H9 (cell line): ENCODE data around the gene RMI2. TPM values are rescaled to one million over a fixed set of nuclear protein-coding genes. Genes with fewer than 3 reads are reported as not detected.

Source experiments
- DNase-seq: peaks from one replicate; pipeline ENCODE4 v3.0.0-alpha.2; 2017
- H2AFZ ChIP-seq: one replicate; pipeline ENCODE4 v1.6.1; 2013; ENCODE audit warnings: mild to moderate bottlenecking, low read length, control low read depth, moderate library complexity
- H2AK5ac ChIP-seq: 2 replicates; pipeline ENCODE4 v1.6.1; 2013; ENCODE audit warnings: low read length, control low read depth, mixed read lengths; ENCODE audit not compliant: insufficient read length
- H2BK120ac ChIP-seq: one replicate; pipeline ENCODE4 v1.6.1; 2013; ENCODE audit warnings: low read depth, mild to moderate bottlenecking, low read length, control low read depth, inconsistent platforms; ENCODE audit not compliant: poor library complexity, severe bottlenecking
- H2BK12ac ChIP-seq: 2 replicates; pipeline ENCODE4 v1.6.1; 2013; ENCODE audit warnings: low read length, control low read depth, mixed read lengths, low read depth; ENCODE audit not compliant: insufficient read length
- H2BK15ac ChIP-seq: 2 replicates; pipeline ENCODE4 v1.6.1; 2013; ENCODE audit warnings: low read depth, low read length, control low read depth
- H2BK20ac ChIP-seq: one replicate; pipeline ENCODE4 v1.6.1; 2013; ENCODE audit warnings: low read depth, mild to moderate bottlenecking, low read length, control low read depth, inconsistent platforms; ENCODE audit not compliant: poor library complexity, severe bottlenecking
- H2BK5ac ChIP-seq: 2 replicates; pipeline ENCODE4 v1.6.1; 2013; ENCODE audit warnings: low read length, control low read depth, mixed read lengths; ENCODE audit not compliant: insufficient read length
- H3K14ac ChIP-seq: 2 replicates; pipeline ENCODE4 v1.6.1; 2013; ENCODE audit warnings: low read length, control low read depth; ENCODE audit not compliant: insufficient read depth
- H3K18ac ChIP-seq: 2 replicates; pipeline ENCODE4 v1.6.1; 2013; ENCODE audit warnings: low read depth, mild to moderate bottlenecking, mixed read lengths, low read length, control low read depth; ENCODE audit not compliant: insufficient read length
- H3K23ac ChIP-seq: 2 replicates; pipeline ENCODE4 v1.6.1; 2013; ENCODE audit warnings: low read length, control low read depth, mixed read lengths, low read depth; ENCODE audit not compliant: insufficient read length
- H3K23me2 ChIP-seq: 2 replicates; pipeline ENCODE4 v1.6.1; 2013; ENCODE audit warnings: low read depth, mild to moderate bottlenecking, mixed read lengths, low read length, control low read depth; ENCODE audit not compliant: insufficient read length, poor library complexity, severe bottlenecking
- H3K27ac ChIP-seq: 2 replicates; pipeline ENCODE4 v1.5.1; 2013; ENCODE audit warnings: low read length, control low read depth, mixed read lengths, low read depth; ENCODE audit not compliant: insufficient read length
- H3K27me3 ChIP-seq: 2 replicates; pipeline ENCODE4 v1.6.1; 2013; ENCODE audit warnings: low read length, control low read depth, inconsistent platforms; ENCODE audit not compliant: insufficient read depth
- H3K4ac ChIP-seq: 2 replicates; pipeline ENCODE4 v1.6.1; 2013; ENCODE audit warnings: low read depth, mild to moderate bottlenecking, control low read depth, inconsistent platforms, low read length, moderate library complexity
- H3K4me1 ChIP-seq: 2 replicates; pipeline ENCODE4 v1.6.1; 2013; ENCODE audit warnings: low read length, control low read depth, inconsistent platforms; ENCODE audit not compliant: insufficient read depth
- H3K4me2 ChIP-seq: 2 replicates; pipeline ENCODE4 v1.6.1; 2013; ENCODE audit warnings: low read length, control low read depth, mixed read lengths; ENCODE audit not compliant: insufficient read length, insufficient read depth
- H3K56ac ChIP-seq: 2 replicates; pipeline ENCODE4 v1.6.1; 2013; ENCODE audit warnings: low read depth, mild to moderate bottlenecking, mixed read lengths, low read length, control low read depth; ENCODE audit not compliant: insufficient read length
- H3K79me1 ChIP-seq: 2 replicates; pipeline ENCODE4 v1.6.1; 2013; ENCODE audit warnings: low read depth, mild to moderate bottlenecking, moderate library complexity, low read length, control low read depth, inconsistent platforms; ENCODE audit not compliant: insufficient read depth, poor library complexity, severe bottlenecking
- H3K79me2 ChIP-seq: 2 replicates; pipeline ENCODE4 v1.6.1; 2013; ENCODE audit warnings: low read length, control low read depth, inconsistent platforms; ENCODE audit not compliant: insufficient read depth
- H3K9ac ChIP-seq: 2 replicates; pipeline ENCODE4 v1.6.1; 2013; ENCODE audit warnings: low read length, control low read depth, mixed read lengths; ENCODE audit not compliant: insufficient read length; ENCODE audit errors: extremely low read depth
- H3K9me3 ChIP-seq: one replicate; pipeline ENCODE4 v1.6.1; 2013; ENCODE audit warnings: low read depth, low read length, inconsistent platforms; ENCODE audit not compliant: control insufficient read depth
- H3T11ph ChIP-seq: one replicate; pipeline ENCODE4 v1.6.1; 2013; ENCODE audit warnings: mild to moderate bottlenecking, low read length, control low read depth, inconsistent platforms
- H4K20me1 ChIP-seq: one replicate; pipeline ENCODE4 v1.6.1; 2013; ENCODE audit not compliant: control insufficient read depth, insufficient read length, insufficient read depth
- H4K5ac ChIP-seq: 2 replicates; pipeline ENCODE4 v1.6.1; 2013; ENCODE audit warnings: low read depth, mild to moderate bottlenecking, mixed read lengths, low read length, control low read depth; ENCODE audit not compliant: insufficient read length
- H4K8ac ChIP-seq: replicated peaks from 2 replicates; pipeline ENCODE4 v1.6.1; 2013; ENCODE audit warnings: low read length, control low read depth, mixed read lengths, low read depth; ENCODE audit not compliant: insufficient read length
- H4K91ac ChIP-seq: 2 replicates; pipeline ENCODE4 v1.6.1; 2013; ENCODE audit warnings: low read depth, mild to moderate bottlenecking, moderate library complexity, mixed read lengths, low read length, control low read depth; ENCODE audit not compliant: insufficient read length
- H3K27ac Mint-ChIP-seq, 3 experiments: 2 replicates in 2 of 3; 3 replicates in 1 of 3; pipeline ENCODE4 v1.8.0; 2020 to 2021; ENCODE audit warnings: mixed read lengths in 3 of 3, mild to moderate bottlenecking in 1 of 3, moderate library complexity in 1 of 3
- H3K27me3 Mint-ChIP-seq: 2 replicates; pipeline ENCODE4 v1.8.0; 2021; ENCODE audit warnings: low read depth, mild to moderate bottlenecking, moderate library complexity, mixed read lengths
- H3K36me3 Mint-ChIP-seq, 3 experiments: 2 replicates in 2 of 3; 3 replicates in 1 of 3; pipeline ENCODE4 v1.8.0; 2020 to 2021; ENCODE audit warnings: low read depth in 3 of 3, mixed read lengths in 3 of 3; ENCODE audit not compliant: insufficient read depth in 1 of 3
- H3K4me1 Mint-ChIP-seq, 2 experiments: 2 replicates each; pipeline ENCODE4 v1.8.0; 2020; ENCODE audit warnings: mixed read lengths in 2 of 2
- H3K4me3 Mint-ChIP-seq, 2 experiments: 2 replicates in 1 of 2; 3 replicates in 1 of 2; pipeline ENCODE4 v1.8.0; 2020 to 2021; ENCODE audit warnings: mild to moderate bottlenecking in 2 of 2, mixed read lengths in 2 of 2, moderate library complexity in 1 of 2
- H3K9me3 Mint-ChIP-seq, 2 experiments: 2 replicates in 1 of 2; 3 replicates in 1 of 2; pipeline ENCODE4 v1.8.0; 2020; ENCODE audit warnings: mild to moderate bottlenecking in 2 of 2, mixed read lengths in 2 of 2, moderate library complexity in 1 of 2
- CTCF ChIP-seq: fragments of 200-600 bp; sonication (generic); conservative IDR thresholded peaks from 3 replicates; pipeline ENCODE4 v1.8.0; 2021; ENCODE audit warnings: antibody characterized with exemption, mild to moderate bottlenecking
- WGBS: extraction: QIAGEN DNeasy Blood & Tissue Kit; methylation state at CpG from one replicate; pipeline ENCODE4 v1.1.7; 2013; ENCODE audit warnings: missing lambda C conversion rate, low lambda C conversion rate, mixed read lengths; ENCODE audit not compliant: insufficient read length; ENCODE audit errors: extremely low coverage; 5-methylcytosine and 5-hydroxymethylcytosine counted together
- total RNA-seq: library from RNA; stranded (reverse); gene quantifications from 2 replicates; pipeline ENCODE4 v1.2.1, GENCODE V29; 2021

The RMI2 gene
- total RNA-seq, 1 experiment from 2014 or later, result 57.6 TPM

- WGBS, result no CpG with 5 or more reads among the region's 3 CpGs
- no peak overlapping the region for H2BK20ac ChIP-seq
These were observed 49.3 kb downstream of the RMI2 start for GRCh38 chr16:11394593-11394960.

More at GRCh38 chr16:11394593-11394960, 49.3 kb downstream of the RMI2 start:
- no peaks in the 10 kb centered on the region for H3K36me3 Mint-ChIP-seq
- Histone ChIP-seq H2BK120ac (no peak overlapping the region), H3K27me3 (no peaks in the 10 kb centered on the region), H2BK5ac (no peak overlapping the region), H3K18ac (no peak overlapping the region), H3K4me2 (no peak overlapping the region), H3K56ac (no peak overlapping the region), H3K9ac (no peak overlapping the region), H3K27ac (no peak overlapping the region), H3K79me2 (no peaks in the 10 kb centered on the region), H3K23ac (no peak overlapping the region), H3K4ac (no peak overlapping the region), H4K91ac (no peak overlapping the region), H2BK15ac (no peak overlapping the region), H2BK12ac (no peak overlapping the region), H3K79me1 (no peaks in the 10 kb centered on the region), H2AK5ac (no peak overlapping the region), H4K20me1 (no peaks in the 10 kb centered on the region), H3K4me1 (no peaks in the 10 kb centered on the region; the same call in 1 of the 2 replicates), H3K23me2 (no peaks in the 10 kb centered on the region), H3T11ph (no peak overlapping the region), H4K8ac (no peak overlapping the region), H3K14ac (no peak overlapping the region), H3K9me3 (no peaks in the 10 kb centered on the region), H4K5ac (no peak overlapping the region), H2AFZ (no peak overlapping the region)
- TF ChIP-seq CTCF, result no peak
- no peak for DNase-seq
- no peak overlapping the region for H3K27ac Mint-ChIP-seq
- H3K4me1 Mint-ChIP-seq, result peaks cover 20 to 28% of the 10 kb centered on the region in 2 experiments
- H3K9me3 Mint-ChIP-seq, result no peaks in the 10 kb centered on the region
- H3K4me3 Mint-ChIP-seq, result no peak overlapping the region
- no peaks in the 10 kb centered on the region; the same call in 1 of the 2 replicates for H3K27me3 Mint-ChIP-seq
